ENCODE data around the gene STX2. TPM values are rescaled to one million over a fixed set of nuclear protein-coding genes. Genes with fewer than 3 reads are reported as not detected.

Gene STX2
- total RNA-seq, 2 experiments from 2014 or later, result 13.4 to 14.1 TPM

DNA sequence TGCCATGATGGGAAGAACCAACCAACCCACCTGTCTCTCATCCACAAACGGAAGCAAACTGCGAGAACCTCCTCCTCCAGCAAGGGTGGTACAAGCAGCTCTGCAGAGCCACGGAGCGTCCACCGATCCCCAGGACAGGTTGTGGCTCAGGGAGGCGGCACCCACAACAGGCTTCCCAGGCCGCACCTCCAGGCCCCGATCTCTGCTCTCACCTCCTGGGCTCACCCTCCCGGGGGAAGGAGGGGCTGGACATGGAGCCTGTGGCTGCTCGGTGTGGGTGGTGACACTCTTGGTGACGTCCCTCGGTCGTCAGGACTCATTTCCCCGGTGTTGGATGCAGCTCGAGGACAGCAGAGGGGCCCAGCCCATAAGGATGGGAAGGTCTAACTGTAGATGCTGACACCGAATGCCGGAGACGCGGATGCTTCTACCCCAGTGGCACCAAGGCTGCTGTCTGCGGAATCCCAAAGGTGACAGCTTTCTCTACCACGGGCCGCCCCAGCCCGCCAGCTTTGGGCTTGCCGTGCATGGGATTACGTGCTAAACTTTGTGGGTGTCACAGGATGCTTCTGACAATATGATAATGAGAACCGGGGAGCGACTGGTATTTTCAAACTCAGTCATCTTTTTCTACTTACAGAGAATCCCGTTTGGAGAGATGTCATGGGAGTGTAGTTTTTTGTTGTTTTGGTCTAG lies 58.0 kb downstream of the STX2 start:
- no peak for ATAC-seq (ENCODE audit: poor library complexity)
- no peak overlapping the region for H3K4me3 Mint-ChIP-seq
- Histone ChIP-seq H3K36me3 (ENCODE audit: insufficient read depth, low read length) (peaks cover 5% of the 10 kb centered on the region), H3K4me3 (ENCODE audit: low read length) (no peak overlapping the region), H3K9me3 (ENCODE audit: control insufficient read depth in 1 of 2, insufficient read depth in 1 of 2, low read length in 2 of 2) (peaks cover 8 to 10% of the 10 kb centered on the region in 2 experiments), H3K27ac (ENCODE audit: low read depth in 1 of 2, low read length in 2 of 2) (no peak overlapping the region), H3K27me3 (ENCODE audit: control insufficient read depth in 1 of 2, insufficient read depth in 2 of 2, low read length in 2 of 2) (peaks cover 0 to 13% of the 10 kb centered on the region in 2 experiments), H3K4me1 (ENCODE audit: insufficient read depth, low read length) (peaks cover 8% of the 10 kb centered on the region)
- peaks cover 11% of the 10 kb centered on the region for H3K27me3 Mint-ChIP-seq
- H3K4me1 Mint-ChIP-seq (ENCODE audit: low read depth), result peaks cover 7% of the 10 kb centered on the region
- peaks cover 40% of the 10 kb centered on the region for H3K36me3 Mint-ChIP-seq (ENCODE audit: low read depth)
- TF ChIP-seq, protein P1, sequence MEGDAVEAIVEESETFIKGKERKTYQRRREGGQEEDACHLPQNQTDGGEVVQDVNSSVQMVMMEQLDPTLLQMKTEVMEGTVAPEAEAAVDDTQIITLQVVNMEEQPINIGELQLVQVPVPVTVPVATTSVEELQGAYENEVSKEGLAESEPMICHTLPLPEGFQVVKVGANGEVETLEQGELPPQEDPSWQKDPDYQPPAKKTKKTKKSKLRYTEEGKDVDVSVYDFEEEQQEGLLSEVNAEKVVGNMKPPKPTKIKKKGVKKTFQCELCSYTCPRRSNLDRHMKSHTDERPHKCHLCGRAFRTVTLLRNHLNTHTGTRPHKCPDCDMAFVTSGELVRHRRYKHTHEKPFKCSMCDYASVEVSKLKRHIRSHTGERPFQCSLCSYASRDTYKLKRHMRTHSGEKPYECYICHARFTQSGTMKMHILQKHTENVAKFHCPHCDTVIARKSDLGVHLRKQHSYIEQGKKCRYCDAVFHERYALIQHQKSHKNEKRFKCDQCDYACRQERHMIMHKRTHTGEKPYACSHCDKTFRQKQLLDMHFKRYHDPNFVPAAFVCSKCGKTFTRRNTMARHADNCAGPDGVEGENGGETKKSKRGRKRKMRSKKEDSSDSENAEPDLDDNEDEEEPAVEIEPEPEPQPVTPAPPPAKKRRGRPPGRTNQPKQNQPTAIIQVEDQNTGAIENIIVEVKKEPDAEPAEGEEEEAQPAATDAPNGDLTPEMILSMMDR (IDR thresholded peaks at IDR 0.05), result no peak
- DNase-seq, result no peak
- POLR2A ChIA-PET, result no interaction called here
- H3K9me3 Mint-ChIP-seq, result peaks cover 5% of the 10 kb centered on the region
- no peak overlapping the region for H3K27ac Mint-ChIP-seq
- CTCF ChIA-PET, result no interaction called here
- intact Hi-C loops (cut with DNase I, micrococcal nuclease), result no loop called here

DNA sequence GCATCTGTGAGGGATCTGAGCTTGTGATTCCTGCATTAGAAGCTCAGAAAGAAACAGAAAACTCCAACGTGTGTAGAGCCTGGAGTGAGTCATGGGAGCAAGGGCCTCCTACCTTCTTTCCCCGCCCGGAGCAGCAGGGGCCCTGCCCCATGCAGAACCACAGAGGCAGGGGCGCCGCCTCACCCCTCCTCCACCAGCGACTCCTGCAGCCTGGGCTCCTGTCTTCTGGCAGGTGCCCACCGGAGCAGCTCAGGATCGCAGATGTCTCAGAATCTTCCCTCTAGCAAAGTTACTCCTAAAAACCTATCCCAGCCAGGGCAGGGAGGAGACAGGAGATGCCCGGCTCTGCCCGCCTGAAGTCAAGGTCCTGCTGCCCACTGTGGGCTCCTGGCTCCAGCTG lies 58.7 kb downstream of the STX2 start:
- DNase-seq (no peak), ATAC-seq (ENCODE audit: poor library complexity) (no peak)
- Mint-ChIP-seq H3K27ac (no peak overlapping the region), H3K4me3 (no peak overlapping the region), H3K27me3 (peaks cover 18% of the 10 kb centered on the region), H3K36me3 (ENCODE audit: low read depth) (peaks cover 39% of the 10 kb centered on the region), H3K4me1 (ENCODE audit: low read depth) (peaks cover 12% of the 10 kb centered on the region), H3K9me3 (peaks cover 5% of the 10 kb centered on the region)
- Histone ChIP-seq H3K27me3 (ENCODE audit: control insufficient read depth in 1 of 2, insufficient read depth in 2 of 2, low read length in 2 of 2) (peaks cover 0 to 17% of the 10 kb centered on the region in 2 experiments), H3K4me3 (ENCODE audit: low read length) (no peak overlapping the region), H3K4me1 (ENCODE audit: insufficient read depth, low read length) (peaks cover 14% of the 10 kb centered on the region), H3K27ac (ENCODE audit: low read depth in 1 of 2, low read length in 2 of 2) (no peak overlapping the region), H3K36me3 (ENCODE audit: insufficient read depth, low read length) (peaks cover 5% of the 10 kb centered on the region), H3K9me3 (ENCODE audit: control insufficient read depth in 1 of 2, insufficient read depth in 1 of 2, low read length in 2 of 2) (peaks cover 3 to 4% of the 10 kb centered on the region in 2 experiments)
- ChIA-PET POLR2A (no interaction called here), CTCF (no interaction called here)
- intact Hi-C loops (cut with DNase I, micrococcal nuclease), result no loop called here
- TF ChIP-seq, protein P1 (IDR thresholded peaks at IDR 0.05), result no peak

DNA sequence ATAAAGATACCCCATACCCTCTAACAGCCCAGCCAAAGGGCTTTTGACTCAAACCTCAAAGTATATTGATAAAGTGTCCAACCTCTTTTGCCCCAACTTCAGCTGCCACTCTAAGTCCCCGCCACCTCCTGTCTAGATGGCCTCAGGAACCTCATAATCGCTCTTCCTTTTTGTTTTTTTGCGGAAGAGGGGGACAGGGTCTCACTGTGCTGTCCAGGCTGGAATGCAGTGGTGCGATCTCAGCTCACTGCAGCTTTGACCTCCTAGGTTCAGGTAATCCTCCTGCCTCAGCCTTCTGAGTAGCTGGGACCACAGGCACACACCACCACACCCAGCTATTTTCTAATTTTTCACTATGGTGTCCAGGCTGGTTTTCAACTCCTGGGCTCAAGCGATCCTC lies 60.3 kb downstream of the STX2 start:
- intact Hi-C loops (cut with DNase I, micrococcal nuclease), result no loop called here
- Mint-ChIP-seq H3K4me1 (ENCODE audit: low read depth) (peaks cover 12% of the 10 kb centered on the region), H3K9me3 (no peaks in the 10 kb centered on the region), H3K27ac (no peak overlapping the region), H3K27me3 (peaks cover 29% of the 10 kb centered on the region), H3K36me3 (ENCODE audit: low read depth) (peaks cover 23% of the 10 kb centered on the region), H3K4me3 (peak overlapping the region; percentile 37)
- ChIA-PET POLR2A (no interaction called here), CTCF (no interaction called here)
- peaks cover 0 to 17% of the 10 kb centered on the region in 2 experiments for H3K27me3 ChIP-seq (ENCODE audit: control insufficient read depth in 1 of 2, insufficient read depth in 2 of 2, low read length in 2 of 2)
- ATAC-seq (ENCODE audit: poor library complexity), result no peak
- peaks cover 14% of the 10 kb centered on the region for H3K4me1 ChIP-seq (ENCODE audit: insufficient read depth, low read length)
- H3K4me3 ChIP-seq (ENCODE audit: low read length), result no peak overlapping the region
- DNase-seq, result no peak
- H3K27ac ChIP-seq (ENCODE audit: low read depth in 1 of 2, low read length in 2 of 2), result no peak overlapping the region
- TF ChIP-seq, protein P1 (IDR thresholded peaks at IDR 0.05), result no peak
- no peaks in the 10 kb centered on the region for H3K36me3 ChIP-seq (ENCODE audit: insufficient read depth, low read length)
- H3K9me3 ChIP-seq (ENCODE audit: control insufficient read depth in 1 of 2, insufficient read depth in 1 of 2, low read length in 2 of 2), result no peaks in the 10 kb centered on the region
